Nephron progenitor cell (in vitro differentiated cells): Measurements from ENCODE around the gene C1orf216.
"Not testable (repeated sequence)": the region's sequence is repeated elsewhere in the genome, so short reads cannot be mapped to it uniquely, and the experiment has no call there.

ENCODE experiments used
- DNase-seq: peaks from one replicate; pipeline ENCODE4 v3.0.0; 2021
- H3K27ac Mint-ChIP-seq: 2 replicates; pipeline ENCODE4 v1.8.0; 2021; ENCODE audit warnings: mild to moderate bottlenecking, moderate library complexity, mixed read lengths
- H3K27me3 Mint-ChIP-seq: 2 replicates; pipeline ENCODE4 v1.8.0; 2021; ENCODE audit warnings: mild to moderate bottlenecking, low read depth, mixed read lengths; ENCODE audit not compliant: poor library complexity
- H3K36me3 Mint-ChIP-seq: 2 replicates; pipeline ENCODE4 v1.8.0; 2021; ENCODE audit warnings: low read depth, mixed read lengths
- H3K4me1 Mint-ChIP-seq: 2 replicates; pipeline ENCODE4 v1.8.0; 2021; ENCODE audit warnings: mixed read lengths
- H3K4me3 Mint-ChIP-seq: 2 replicates; pipeline ENCODE4 v1.8.0; 2021; ENCODE audit warnings: mild to moderate bottlenecking, moderate library complexity, mixed read lengths
- H3K9me3 Mint-ChIP-seq: 2 replicates; pipeline ENCODE4 v1.8.0; 2021; ENCODE audit warnings: mild to moderate bottlenecking, moderate library complexity, mixed read lengths
- TF ChIP-seq, protein P1 (sequence below): fragments of 200-600 bp; sonication (generic); IDR thresholded peaks from 2 replicates; pipeline ENCODE4 v1.5.0; 2021; ENCODE audit warnings: antibody characterized with exemption

Gene C1orf216

DNA sequence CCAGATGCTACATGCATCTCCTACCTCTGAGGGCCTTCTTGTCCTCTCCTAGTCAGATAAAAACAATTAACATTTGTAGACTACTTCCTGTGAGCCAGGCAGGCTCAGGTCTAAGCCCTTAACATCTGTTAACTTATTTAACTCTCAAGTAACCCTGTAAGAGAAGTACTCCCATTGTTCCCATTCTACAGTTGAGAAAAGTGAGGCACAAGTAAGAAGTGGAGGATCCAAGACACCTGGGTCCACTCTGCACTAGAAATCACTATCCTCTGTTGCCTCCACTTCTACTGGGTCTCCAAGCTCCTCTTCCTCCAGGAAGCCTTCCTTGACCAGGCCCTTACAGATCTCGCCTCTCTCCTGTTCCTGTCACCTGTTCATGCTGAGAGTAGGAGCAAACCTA is 9.7 kb downstream of the C1orf216 start:
- peaks cover 48% of the 10 kb centered on the region for H3K27me3 Mint-ChIP-seq
- TF ChIP-seq, protein P1, sequence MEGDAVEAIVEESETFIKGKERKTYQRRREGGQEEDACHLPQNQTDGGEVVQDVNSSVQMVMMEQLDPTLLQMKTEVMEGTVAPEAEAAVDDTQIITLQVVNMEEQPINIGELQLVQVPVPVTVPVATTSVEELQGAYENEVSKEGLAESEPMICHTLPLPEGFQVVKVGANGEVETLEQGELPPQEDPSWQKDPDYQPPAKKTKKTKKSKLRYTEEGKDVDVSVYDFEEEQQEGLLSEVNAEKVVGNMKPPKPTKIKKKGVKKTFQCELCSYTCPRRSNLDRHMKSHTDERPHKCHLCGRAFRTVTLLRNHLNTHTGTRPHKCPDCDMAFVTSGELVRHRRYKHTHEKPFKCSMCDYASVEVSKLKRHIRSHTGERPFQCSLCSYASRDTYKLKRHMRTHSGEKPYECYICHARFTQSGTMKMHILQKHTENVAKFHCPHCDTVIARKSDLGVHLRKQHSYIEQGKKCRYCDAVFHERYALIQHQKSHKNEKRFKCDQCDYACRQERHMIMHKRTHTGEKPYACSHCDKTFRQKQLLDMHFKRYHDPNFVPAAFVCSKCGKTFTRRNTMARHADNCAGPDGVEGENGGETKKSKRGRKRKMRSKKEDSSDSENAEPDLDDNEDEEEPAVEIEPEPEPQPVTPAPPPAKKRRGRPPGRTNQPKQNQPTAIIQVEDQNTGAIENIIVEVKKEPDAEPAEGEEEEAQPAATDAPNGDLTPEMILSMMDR = no peak

DNA sequence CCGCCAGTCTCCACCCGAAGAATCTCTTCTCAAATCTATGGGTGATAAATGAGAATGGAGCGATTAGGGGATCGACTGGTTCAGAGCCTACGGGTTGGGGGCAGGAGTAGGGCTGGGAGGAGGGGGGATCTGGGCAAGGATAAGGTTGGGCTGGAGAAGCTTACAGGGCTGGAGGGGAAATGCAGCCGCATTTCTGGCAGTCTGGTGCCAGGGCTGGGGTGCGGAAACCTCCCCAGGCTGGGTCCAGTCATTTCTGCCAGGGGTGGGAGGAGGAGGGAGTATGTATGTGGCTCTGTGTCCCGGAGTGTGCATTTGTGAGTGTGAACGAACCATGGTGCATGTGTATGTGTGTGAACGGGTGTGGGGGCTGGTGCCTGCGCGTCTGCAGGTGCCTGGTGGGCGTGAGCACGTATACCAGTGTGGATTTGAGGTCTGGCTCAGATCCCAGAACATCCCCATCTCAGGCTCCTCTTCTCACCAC is 10.2 kb downstream of the C1orf216 start:
- Mint-ChIP-seq H3K27ac (no peak overlapping the region), H3K27me3 (peaks cover 52% of the 10 kb centered on the region)
- no peak for DNase-seq

More for the DNA sequence above, 9.7 kb downstream of the C1orf216 start:
- Mint-ChIP-seq H3K4me3 (peak overlapping the region; percentile 87), H3K27ac (no peak overlapping the region), H3K9me3 (no peaks in the 10 kb centered on the region), H3K4me1 (peaks cover 17% of the 10 kb centered on the region), H3K36me3 (no peaks in the 10 kb centered on the region)
- no peak for DNase-seq

DNA sequence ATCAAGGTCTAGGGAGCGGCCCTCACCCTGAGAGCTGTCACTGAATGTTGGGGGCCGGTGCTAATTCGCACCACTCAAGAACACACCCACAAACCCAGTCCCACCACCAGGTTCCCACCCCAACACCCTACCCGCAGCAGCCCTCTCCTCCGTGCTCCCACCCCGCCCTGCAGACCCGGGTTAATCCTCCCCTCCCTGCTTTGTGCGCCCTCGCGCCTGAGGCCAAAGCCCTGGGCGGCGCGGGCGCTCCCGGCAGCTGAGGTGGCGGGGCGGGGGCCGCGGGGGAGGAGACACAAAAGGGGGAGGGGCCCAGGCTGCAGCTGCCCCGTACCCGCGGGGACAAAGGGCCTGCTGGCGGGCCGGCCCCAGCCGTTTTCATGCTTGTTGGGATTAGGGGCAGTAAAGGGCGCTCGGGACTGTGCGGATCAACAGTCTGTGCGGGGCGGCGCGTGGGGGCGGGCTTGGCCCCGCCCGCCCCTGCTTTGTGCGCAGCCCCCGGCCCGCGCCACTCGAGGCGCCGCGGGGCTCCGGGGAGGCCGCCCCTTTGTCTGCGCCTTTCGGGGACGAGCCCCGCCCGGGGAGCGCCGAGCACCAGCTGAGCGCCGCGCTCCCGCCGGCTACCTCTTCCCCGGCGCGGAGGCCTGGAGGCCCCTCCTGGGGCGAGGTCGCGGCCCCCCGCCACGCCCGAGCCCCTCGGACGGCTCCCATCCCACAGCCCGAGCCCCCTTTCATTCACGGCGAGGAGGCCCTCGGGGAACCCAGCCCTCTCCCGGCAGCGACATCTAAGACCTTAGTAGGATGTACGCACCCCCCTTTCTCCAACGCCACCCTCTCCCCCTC is 10.9 kb downstream of the C1orf216 start:
- Mint-ChIP-seq H3K4me3 (peak overlapping the region; percentile 87), H3K36me3 (no peaks in the 10 kb centered on the region), H3K27ac (no peak overlapping the region), H3K9me3 (no peaks in the 10 kb centered on the region), H3K4me1 (peaks cover 17% of the 10 kb centered on the region), H3K27me3 (peaks cover 58% of the 10 kb centered on the region)
- DNase-seq = peak; percentile 78
- TF ChIP-seq, protein P1 = no peak

More for the DNA sequence above, 10.2 kb downstream of the C1orf216 start:
- Mint-ChIP-seq H3K36me3 (no peaks in the 10 kb centered on the region), H3K4me1 (peaks cover 17% of the 10 kb centered on the region), H3K9me3 (no peaks in the 10 kb centered on the region), H3K4me3 (peak overlapping the region; percentile 87)
- TF ChIP-seq, protein P1 = no peak

GRCh38 chr1:35706846-35707600 is 11.7 kb downstream of the C1orf216 start:
- no peak for DNase-seq
- H3K27ac Mint-ChIP-seq = no peak overlapping the region
- TF ChIP-seq, protein P1 = no peak
- H3K9me3 Mint-ChIP-seq = no peaks in the 10 kb centered on the region
- H3K4me3 Mint-ChIP-seq = peak overlapping the region; percentile 85
- peaks cover 66% of the 10 kb centered on the region for H3K27me3 Mint-ChIP-seq
- no peaks in the 10 kb centered on the region for H3K36me3 Mint-ChIP-seq
- peaks cover 22% of the 10 kb centered on the region for H3K4me1 Mint-ChIP-seq

DNA sequence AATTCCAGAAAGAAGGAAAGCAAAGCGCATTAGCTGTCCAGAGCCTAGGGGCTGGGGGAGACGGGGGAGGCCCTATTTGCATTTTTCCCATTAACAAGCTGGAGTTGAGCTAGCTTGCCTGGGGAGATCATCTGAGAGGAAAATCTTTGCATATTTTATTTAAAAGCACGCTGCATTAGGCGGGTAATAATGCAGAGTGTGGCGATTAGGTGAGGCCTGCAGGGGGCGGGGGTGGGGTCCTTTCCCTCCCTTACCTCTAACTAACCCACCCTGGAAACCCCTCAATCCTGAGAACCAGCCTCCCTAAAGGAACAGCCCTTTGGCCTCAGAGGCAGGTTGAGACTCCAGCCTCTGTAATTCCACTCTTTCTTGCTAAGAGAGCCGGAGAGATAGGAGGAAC is 16.2 kb downstream of the C1orf216 start:
- DNase-seq = no peak
- Mint-ChIP-seq H3K9me3 (peaks cover 17% of the 10 kb centered on the region), H3K27me3 (peaks cover 79% of the 10 kb centered on the region), H3K36me3 (peaks cover 9% of the 10 kb centered on the region), H3K4me3 (no peak overlapping the region), H3K4me1 (peaks cover 19% of the 10 kb centered on the region), H3K27ac (no peak overlapping the region)
- TF ChIP-seq, protein P1 = no peak

- not testable (repeated sequence) for H3K27ac Mint-ChIP-seq, DNase-seq, H3K36me3 Mint-ChIP-seq, H3K4me3 Mint-ChIP-seq
- peaks cover 12% of the 10 kb centered on the region for H3K4me1 Mint-ChIP-seq
- peaks cover 17% of the 10 kb centered on the region for H3K9me3 Mint-ChIP-seq
- H3K27me3 Mint-ChIP-seq = peaks cover 75% of the 10 kb centered on the region
Measured at GRCh38 chr1:35699152-35699551, 19.5 kb downstream of the C1orf216 start.
